Caco-2 (cell line): ENCODE data around the gene PELI2. TPM values are rescaled to one million over a fixed set of nuclear protein-coding genes. Genes with fewer than 3 reads are reported as not detected.

Experiments
- BruUV-seq: library from RNA; stranded (reverse); fragments of 400-500 nt; replicated peaks from 2 replicates; lab custom pipeline; 2021; lab: Mats Ljungman, UMichigan
- CTCF ChIA-PET: fragments of 300-600 bp; sonication (Branson Sonifier 250); formaldehyde crosslinking; loops from one replicate; lab custom pipeline; 2022; ENCODE audit warnings: antibody characterized with exemption; lab: Charles Lee
- POLR2A ChIA-PET: fragments of 300-600 bp; sonication (Branson Sonifier 250); formaldehyde crosslinking; loops from one replicate; lab custom pipeline; 2022; ENCODE audit warnings: antibody characterized with exemption; lab: Charles Lee
- DNase-seq, 2 experiments: peaks; one replicate each; pipeline versions ENCODE4 v3.0.0 to v3.0.0-alpha.2; 2020 to 2022
- H3K27me3 ChIP-seq: replicated peaks from 2 replicates; pipeline ENCODE4 v1.6.0; 2011; ENCODE audit warnings: low read length; ENCODE audit not compliant: control insufficient read depth, insufficient read depth
- H3K36me3 ChIP-seq: 2 replicates; pipeline ENCODE4 v1.5.1; 2011; ENCODE audit warnings: low read length; ENCODE audit not compliant: control insufficient read depth, insufficient read depth
- H3K4me1 ChIP-seq: fragments of 250-450 bp; sonication (Bioruptor Pico); 2 replicates; pipeline ENCODE4 v1.5.1; 2020; ENCODE audit warnings: mild to moderate bottlenecking
- H3K4me3 ChIP-seq: 2 replicates; pipeline ENCODE4 v1.5.1; 2011; ENCODE audit warnings: low read depth, mild to moderate bottlenecking, control low read depth, low read length
- H3K9me3 ChIP-seq: fragments of 250-450 bp; sonication (Bioruptor Pico); 2 replicates; pipeline ENCODE4 v1.5.1; 2020; ENCODE audit warnings: mild to moderate bottlenecking, moderate library complexity
- H3K27ac Mint-ChIP-seq: one replicate; pipeline ENCODE4 v1.8.0; 2022; ENCODE audit warnings: mixed read lengths; ENCODE audit not compliant: unreplicated experiment
- H3K27me3 Mint-ChIP-seq: one replicate; pipeline ENCODE4 v1.8.0; 2022; ENCODE audit warnings: mixed read lengths; ENCODE audit not compliant: insufficient read depth, unreplicated experiment
- H3K36me3 Mint-ChIP-seq: one replicate; pipeline ENCODE4 v1.8.0; 2022; ENCODE audit warnings: mild to moderate bottlenecking, mixed read lengths; ENCODE audit not compliant: insufficient read depth, unreplicated experiment
- H3K4me1 Mint-ChIP-seq: one replicate; pipeline ENCODE4 v1.8.0; 2022; ENCODE audit warnings: low read depth, mixed read lengths; ENCODE audit not compliant: unreplicated experiment
- H3K4me3 Mint-ChIP-seq: one replicate; pipeline ENCODE4 v1.8.0; 2022; ENCODE audit warnings: mild to moderate bottlenecking, moderate library complexity, mixed read lengths; ENCODE audit not compliant: unreplicated experiment
- H3K9me3 Mint-ChIP-seq: one replicate; pipeline ENCODE4 v1.8.0; 2022; ENCODE audit warnings: mixed read lengths; ENCODE audit not compliant: unreplicated experiment
- intact Hi-C: fragments of 100-400 bp; cut with micrococcal nuclease; formaldehyde crosslinking; loops from one replicate; pipeline ENCODE4 v1.10.0; 2022; ENCODE audit not compliant: unreplicated experiment
- total RNA-seq: library from RNA; stranded (reverse); gene quantifications from 2 replicates; pipeline ENCODE4 v1.2.3, GENCODE V29; 2022
- TF ChIP-seq, protein P1 (sequence below), 2 experiments: fragments of 200-600 bp in 1 of 2; IDR thresholded peaks; 1 replicate in 1 of 2; 2 replicates in 1 of 2; pipeline versions ENCODE4 v1.5.1 to v1.8.0; 2011 to 2022; ENCODE audit warnings: antibody characterized with exemption in 1 of 2, control low read depth in 1 of 2, inconsistent platforms in 1 of 2, low read depth in 1 of 2, low read length in 1 of 2, mild to moderate bottlenecking in 1 of 2, moderate library complexity in 1 of 2; ENCODE audit not compliant: insufficient read depth in 1 of 2, severe bottlenecking in 1 of 2, unreplicated experiment in 1 of 2

PELI2 gene
- total RNA-seq, 1 experiment from 2014 or later = 8.5 TPM

DNA sequence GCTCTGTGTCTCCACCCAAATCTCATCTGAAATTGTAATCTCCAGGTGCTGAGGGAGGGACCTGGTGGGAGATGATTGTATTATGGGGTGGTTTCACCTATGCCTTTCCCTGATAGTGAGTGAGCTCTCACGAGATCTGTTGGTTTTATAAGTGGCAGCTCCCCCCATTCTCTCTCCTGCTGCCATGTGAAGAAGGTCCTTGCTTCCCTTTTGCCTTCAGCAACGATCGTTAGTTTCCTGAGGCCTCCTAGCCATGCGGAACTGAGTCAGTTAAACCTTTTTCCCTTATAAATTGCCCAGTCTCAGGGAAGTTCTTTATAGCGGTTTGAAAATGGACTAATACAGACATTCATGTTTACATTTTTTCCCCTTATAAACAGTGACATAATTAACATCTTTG, 36.1 kb downstream of the PELI2 start:
- no peaks in the 10 kb centered on the region for H3K9me3 Mint-ChIP-seq
- no peak overlapping the region for H3K4me3 ChIP-seq
- CTCF ChIA-PET = no interaction called here
- no peaks in the 10 kb centered on the region for H3K27me3 Mint-ChIP-seq
- H3K4me1 Mint-ChIP-seq = no peaks in the 10 kb centered on the region
- TF ChIP-seq, protein P1, sequence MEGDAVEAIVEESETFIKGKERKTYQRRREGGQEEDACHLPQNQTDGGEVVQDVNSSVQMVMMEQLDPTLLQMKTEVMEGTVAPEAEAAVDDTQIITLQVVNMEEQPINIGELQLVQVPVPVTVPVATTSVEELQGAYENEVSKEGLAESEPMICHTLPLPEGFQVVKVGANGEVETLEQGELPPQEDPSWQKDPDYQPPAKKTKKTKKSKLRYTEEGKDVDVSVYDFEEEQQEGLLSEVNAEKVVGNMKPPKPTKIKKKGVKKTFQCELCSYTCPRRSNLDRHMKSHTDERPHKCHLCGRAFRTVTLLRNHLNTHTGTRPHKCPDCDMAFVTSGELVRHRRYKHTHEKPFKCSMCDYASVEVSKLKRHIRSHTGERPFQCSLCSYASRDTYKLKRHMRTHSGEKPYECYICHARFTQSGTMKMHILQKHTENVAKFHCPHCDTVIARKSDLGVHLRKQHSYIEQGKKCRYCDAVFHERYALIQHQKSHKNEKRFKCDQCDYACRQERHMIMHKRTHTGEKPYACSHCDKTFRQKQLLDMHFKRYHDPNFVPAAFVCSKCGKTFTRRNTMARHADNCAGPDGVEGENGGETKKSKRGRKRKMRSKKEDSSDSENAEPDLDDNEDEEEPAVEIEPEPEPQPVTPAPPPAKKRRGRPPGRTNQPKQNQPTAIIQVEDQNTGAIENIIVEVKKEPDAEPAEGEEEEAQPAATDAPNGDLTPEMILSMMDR (IDR thresholded peaks at IDR 0.05; ENCODE audit: insufficient read depth in 1 of 2, low read depth in 1 of 2, low read length in 1 of 2, severe bottlenecking in 1 of 2, unreplicated experiment in 1 of 2) = no peak
- intact Hi-C loops = no loop called here
- H3K9me3 ChIP-seq = no peaks in the 10 kb centered on the region
- no peaks in the 10 kb centered on the region for H3K27me3 ChIP-seq
- no peak overlapping the region for H3K4me3 Mint-ChIP-seq
- POLR2A ChIA-PET = no interaction called here
- BruUV-seq = no TSS peak
- no peak overlapping the region for H3K27ac Mint-ChIP-seq
- no peaks in the 10 kb centered on the region for H3K36me3 ChIP-seq
- no peaks in the 10 kb centered on the region for H3K36me3 Mint-ChIP-seq
- DNase-seq = no peak
- H3K4me1 ChIP-seq = no peaks in the 10 kb centered on the region

DNA sequence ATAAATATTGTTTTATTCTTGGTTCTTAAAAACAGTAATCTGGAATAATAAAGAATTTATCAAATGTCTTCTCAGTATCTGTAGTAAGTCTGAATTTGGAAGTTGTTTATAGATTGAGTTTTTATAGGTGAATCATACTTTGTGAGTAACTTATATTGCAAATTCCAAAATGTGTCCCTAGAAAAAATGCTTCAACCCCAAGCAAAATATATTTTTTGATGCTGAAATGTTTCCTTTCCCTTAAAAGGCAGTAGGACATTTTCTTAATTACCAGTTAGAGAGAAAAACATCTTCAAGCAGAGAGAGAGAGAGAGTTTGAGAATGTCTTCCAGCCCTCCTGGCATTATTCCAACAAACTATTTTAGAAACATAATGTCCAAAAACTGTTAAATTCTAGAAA, 37.9 kb downstream of the PELI2 start:
- no peak for DNase-seq
- H3K4me1 Mint-ChIP-seq = no peaks in the 10 kb centered on the region
- CTCF ChIA-PET = no interaction called here
- H3K36me3 Mint-ChIP-seq = no peaks in the 10 kb centered on the region
- POLR2A ChIA-PET = no interaction called here
- intact Hi-C loops = no loop called here
- Histone ChIP-seq H3K4me3 (no peak overlapping the region), H3K27me3 (no peaks in the 10 kb centered on the region), H3K36me3 (no peaks in the 10 kb centered on the region), H3K4me1 (no peaks in the 10 kb centered on the region), H3K9me3 (no peaks in the 10 kb centered on the region)
- H3K4me3 Mint-ChIP-seq = no peak overlapping the region
- no TSS peak for BruUV-seq
- no peaks in the 10 kb centered on the region for H3K9me3 Mint-ChIP-seq
- TF ChIP-seq, protein P1 (IDR thresholded peaks at IDR 0.05; ENCODE audit: insufficient read depth in 1 of 2, low read depth in 1 of 2, low read length in 1 of 2, severe bottlenecking in 1 of 2, unreplicated experiment in 1 of 2) = no peak
- H3K27me3 Mint-ChIP-seq = no peaks in the 10 kb centered on the region
- H3K27ac Mint-ChIP-seq = no peak overlapping the region

DNA sequence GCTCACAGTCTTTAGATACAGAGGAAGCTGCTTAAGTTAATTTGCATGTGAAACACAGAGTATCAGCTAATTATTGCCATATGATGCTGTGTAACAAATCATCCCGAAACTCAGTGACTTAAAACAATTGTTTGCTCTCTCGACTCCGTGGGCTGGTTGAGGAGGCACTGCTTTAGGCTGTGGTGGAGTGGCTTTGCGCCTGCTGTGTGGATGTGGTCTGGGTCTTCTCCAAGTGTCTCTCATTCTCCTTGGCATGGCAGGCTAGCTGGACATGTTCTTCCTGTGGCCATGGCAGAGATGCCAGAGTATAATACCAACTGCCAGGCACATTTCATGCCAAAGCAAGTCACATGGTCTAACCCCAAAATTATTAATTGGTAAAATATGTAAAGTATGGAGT, 40.9 kb downstream of the PELI2 start:
- TF ChIP-seq, protein P1 (IDR thresholded peaks at IDR 0.05; ENCODE audit: insufficient read depth in 1 of 2, low read depth in 1 of 2, low read length in 1 of 2, severe bottlenecking in 1 of 2, unreplicated experiment in 1 of 2) = no peak
- CTCF ChIA-PET = no interaction called here
- DNase-seq = no peak
- H3K27me3 Mint-ChIP-seq = no peaks in the 10 kb centered on the region
- H3K27ac Mint-ChIP-seq = no peak overlapping the region
- POLR2A ChIA-PET = no interaction called here
- Histone ChIP-seq H3K27me3 (no peaks in the 10 kb centered on the region), H3K9me3 (0 out of 2 replicates have a peak, but pooled peaks cover 1% of the 10 kb centered on the region), H3K4me3 (no peak overlapping the region), H3K36me3 (no peaks in the 10 kb centered on the region), H3K4me1 (no peaks in the 10 kb centered on the region)
- peaks cover 20% of the 10 kb centered on the region for H3K9me3 Mint-ChIP-seq
- H3K4me3 Mint-ChIP-seq = no peak overlapping the region
- H3K36me3 Mint-ChIP-seq = no peaks in the 10 kb centered on the region
- intact Hi-C loops = no loop called here
- H3K4me1 Mint-ChIP-seq = no peaks in the 10 kb centered on the region
- BruUV-seq = no TSS peak
